Muscle layer of colon (tissue), 2 donors: ENCODE measurements around the gene GLOD4.
"Not testable (repeated sequence)": the region's sequence is repeated elsewhere in the genome, so short reads cannot be mapped to it uniquely, and the experiment has no call there.

Experiments used
- H3K27ac ChIP-seq: one replicate; pipeline ENCODE4 v1.7.0; 2013; ENCODE audit warnings: low read depth, mild to moderate bottlenecking, low read length, moderate library complexity
- H3K27me3 ChIP-seq, 2 donors: one replicate each; pipeline ENCODE4 v1.7.0; 2013; ENCODE audit warnings: low read length in 2 of 2, mild to moderate bottlenecking in 2 of 2; ENCODE audit not compliant: insufficient read depth in 2 of 2, control insufficient read depth in 1 of 2
- H3K36me3 ChIP-seq: one replicate; pipeline ENCODE4 v1.7.0; 2013; ENCODE audit warnings: mild to moderate bottlenecking, low read length; ENCODE audit not compliant: insufficient read depth
- H3K4me1 ChIP-seq: one replicate; pipeline ENCODE4 v1.7.0; 2013; ENCODE audit warnings: mild to moderate bottlenecking, low read length; ENCODE audit not compliant: insufficient read depth
- H3K4me3 ChIP-seq, 2 donors: one replicate each; pipeline ENCODE4 v1.7.0; 2013; ENCODE audit warnings: low read length in 2 of 2, low read depth in 1 of 2, mild to moderate bottlenecking in 1 of 2, moderate library complexity in 1 of 2
- H3K9ac ChIP-seq: one replicate; pipeline ENCODE4 v1.7.0; 2013; ENCODE audit warnings: low read length
- H3K9me3 ChIP-seq: one replicate; pipeline ENCODE4 v1.7.0; 2013; ENCODE audit warnings: mild to moderate bottlenecking, low read length
- donor health status: abdominal sarcoma.
- donor health status: Adenocarcinoma of cecum.

The GLOD4 gene

DNA sequence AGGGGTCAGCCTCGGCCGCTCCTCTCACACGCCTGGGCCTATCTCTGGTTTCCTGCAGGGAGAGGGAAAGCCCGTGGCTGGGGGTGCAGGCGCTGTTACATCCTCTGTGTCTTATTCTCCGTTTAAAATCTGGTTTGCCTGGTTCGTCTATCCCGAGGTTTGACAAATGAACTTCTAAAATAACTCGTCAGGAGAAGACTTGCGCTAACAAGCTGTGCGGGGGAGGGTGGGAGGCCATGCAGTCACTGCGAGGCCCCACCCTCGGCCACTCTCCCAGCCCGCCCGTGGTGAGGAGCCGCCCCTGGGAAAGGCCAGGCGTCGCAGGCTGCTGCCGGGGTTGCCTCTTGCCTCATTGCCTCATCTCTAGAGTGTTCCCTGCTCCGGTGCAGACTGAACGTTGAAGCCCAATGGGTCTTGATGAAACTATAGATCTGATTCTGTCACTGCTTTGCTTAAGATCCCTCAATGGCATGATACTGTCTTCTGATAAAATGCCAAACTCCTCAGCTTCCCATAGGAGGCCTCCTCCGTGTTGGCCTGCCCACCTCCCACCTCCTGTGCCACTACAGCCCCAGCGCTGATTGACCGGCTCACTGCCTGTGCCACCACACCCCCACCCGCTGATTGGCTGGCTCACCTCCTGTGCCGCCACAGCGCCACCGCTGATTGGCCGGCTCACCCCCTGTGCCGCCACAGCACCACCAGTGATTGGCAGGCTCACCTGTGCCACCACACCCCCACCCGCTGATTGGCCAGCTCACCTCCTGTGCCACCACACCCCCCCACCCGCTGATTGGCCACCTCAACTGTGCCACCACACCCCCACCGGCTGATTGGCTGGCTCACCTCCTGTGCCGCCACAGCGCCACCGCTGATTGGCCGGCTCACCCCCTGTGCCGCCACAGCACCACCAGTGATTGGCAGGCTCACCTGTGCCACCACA lies 8.1 kb upstream of the GLOD4 start:
- H3K9me3 ChIP-seq, H3K27ac ChIP-seq, H3K27me3 ChIP-seq, H3K9ac ChIP-seq, H3K4me3 ChIP-seq: not testable (repeated sequence)
- Histone ChIP-seq H3K36me3 (peaks cover 32% of the 10 kb centered on the region), H3K4me1 (peaks cover 16% of the 10 kb centered on the region)

GRCh38 chr17:789160-789840 lies 7.2 kb upstream of the GLOD4 start:
- no peak overlapping the region for H3K9ac ChIP-seq
- H3K36me3 ChIP-seq = peaks cover 32% of the 10 kb centered on the region
- H3K4me1 ChIP-seq = peaks cover 8% of the 10 kb centered on the region
- no peaks in the 10 kb centered on the region for H3K9me3 ChIP-seq
- H3K4me3 ChIP-seq = no peak overlapping the region
- H3K27me3 ChIP-seq = no peaks in the 10 kb centered on the region
- no peak overlapping the region for H3K27ac ChIP-seq

DNA sequence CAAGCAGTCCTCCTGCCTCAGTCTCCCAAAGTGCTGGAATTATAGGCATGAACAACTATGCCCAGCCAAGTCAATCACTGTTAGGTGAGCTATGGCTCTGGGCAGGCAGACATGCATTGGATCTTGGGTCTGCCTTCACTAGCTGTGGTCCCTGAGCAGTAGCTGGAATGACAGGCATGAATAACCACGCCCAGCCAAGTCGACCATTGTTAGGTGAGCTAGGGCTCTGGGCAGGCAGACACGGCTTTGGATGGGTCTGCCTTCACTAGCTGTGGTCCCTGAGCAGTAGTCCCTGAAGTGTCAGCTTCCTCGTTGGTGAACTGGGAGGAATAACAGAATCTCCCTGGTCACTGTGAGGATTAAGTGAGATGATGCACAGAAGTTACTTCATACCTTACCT lies 6.5 kb upstream of the GLOD4 start:
- no peak overlapping the region for H3K4me3 ChIP-seq
- H3K27ac ChIP-seq = no peak overlapping the region
- peaks cover 36% of the 10 kb centered on the region for H3K36me3 ChIP-seq
- no peaks in the 10 kb centered on the region for H3K27me3 ChIP-seq
- H3K9ac ChIP-seq = no peak overlapping the region
- peaks cover 10% of the 10 kb centered on the region for H3K4me1 ChIP-seq
- H3K9me3 ChIP-seq = no peaks in the 10 kb centered on the region

- Histone ChIP-seq H3K36me3 (peaks cover 36% of the 10 kb centered on the region), H3K27ac (no peak overlapping the region), H3K9me3 (no peaks in the 10 kb centered on the region), H3K4me3 (no peak overlapping the region), H3K4me1 (peaks cover 15% of the 10 kb centered on the region), H3K9ac (no peak overlapping the region), H3K27me3 (no peaks in the 10 kb centered on the region)
Measured at GRCh38 chr17:787641-788221, 5.7 kb upstream of the GLOD4 start.

- not testable (repeated sequence) for H3K27ac ChIP-seq, H3K4me3 ChIP-seq, H3K9me3 ChIP-seq, H3K9ac ChIP-seq, H3K27me3 ChIP-seq
- peaks cover 23% of the 10 kb centered on the region for H3K4me1 ChIP-seq
- H3K36me3 ChIP-seq = peaks cover 21% of the 10 kb centered on the region
Measured at GRCh38 chr17:785901-786300, 3.8 kb upstream of the GLOD4 start.

GRCh38 chr17:784143-784542 lies 2.1 kb upstream of the GLOD4 start:
- Histone ChIP-seq H3K9me3 (no peaks in the 10 kb centered on the region), H3K36me3 (peaks cover 16% of the 10 kb centered on the region), H3K9ac (no peak overlapping the region), H3K4me3 (no peak overlapping the region), H3K27ac (no peak overlapping the region), H3K4me1 (peaks cover 23% of the 10 kb centered on the region), H3K27me3 (no peaks in the 10 kb centered on the region)

GRCh38 chr17:778096-778495 lies 4.0 kb downstream of the GLOD4 start:
- H3K9me3 ChIP-seq = no peaks in the 10 kb centered on the region
- H3K36me3 ChIP-seq = peaks cover 46% of the 10 kb centered on the region
- no peak overlapping the region for H3K4me3 ChIP-seq
- no peaks in the 10 kb centered on the region for H3K27me3 ChIP-seq
- H3K9ac ChIP-seq = no peak overlapping the region
- peaks cover 12% of the 10 kb centered on the region for H3K4me1 ChIP-seq
- no peak overlapping the region for H3K27ac ChIP-seq

- no peak overlapping the region for H3K9ac ChIP-seq
- no peak overlapping the region for H3K4me3 ChIP-seq
- no peak overlapping the region for H3K27ac ChIP-seq
- H3K27me3 ChIP-seq = no peaks in the 10 kb centered on the region
- no peaks in the 10 kb centered on the region for H3K4me1 ChIP-seq
- H3K9me3 ChIP-seq = no peaks in the 10 kb centered on the region
- H3K36me3 ChIP-seq = peaks cover 68% of the 10 kb centered on the region
Measured at GRCh38 chr17:774313-774584, 7.8 kb downstream of the GLOD4 start.

GRCh38 chr17:773467-774312 lies 8.4 kb downstream of the GLOD4 start:
- Histone ChIP-seq H3K27me3 (no peaks in the 10 kb centered on the region), H3K36me3 (peaks cover 74% of the 10 kb centered on the region), H3K4me3 (no peak overlapping the region), H3K9me3 (no peaks in the 10 kb centered on the region), H3K9ac (no peak overlapping the region), H3K4me1 (no peaks in the 10 kb centered on the region), H3K27ac (no peak overlapping the region)

DNA sequence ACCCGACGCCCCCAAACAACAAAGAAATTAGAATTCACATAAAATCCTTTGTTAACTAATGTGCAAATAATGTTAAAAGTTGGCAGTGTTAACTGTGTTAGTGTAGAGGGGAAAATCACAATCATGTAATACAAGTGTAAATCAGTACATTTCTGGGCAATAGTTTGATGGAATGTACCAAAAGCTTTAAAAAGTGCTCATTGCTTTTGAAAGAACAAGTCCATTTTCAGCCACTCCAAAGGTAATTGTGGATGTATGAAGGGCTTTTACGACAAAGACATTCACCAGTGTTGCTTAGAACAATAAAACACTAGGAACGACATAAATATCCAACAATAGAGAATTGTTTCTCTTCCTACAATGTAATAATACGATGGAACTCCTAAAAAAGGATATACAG lies 9.1 kb downstream of the GLOD4 start:
- H3K9ac ChIP-seq = no peak overlapping the region
- peaks cover 71% of the 10 kb centered on the region for H3K36me3 ChIP-seq
- H3K9me3 ChIP-seq = no peaks in the 10 kb centered on the region
- no peak overlapping the region for H3K27ac ChIP-seq
- H3K27me3 ChIP-seq = no peaks in the 10 kb centered on the region
- H3K4me1 ChIP-seq = no peaks in the 10 kb centered on the region
- no peak overlapping the region for H3K4me3 ChIP-seq

- Histone ChIP-seq H3K36me3 (peaks cover 45% of the 10 kb centered on the region), H3K9ac (no peak overlapping the region), H3K27me3 (no peaks in the 10 kb centered on the region), H3K4me3 (no peak overlapping the region), H3K9me3 (no peaks in the 10 kb centered on the region), H3K27ac (no peak overlapping the region), H3K4me1 (no peaks in the 10 kb centered on the region)
Measured at GRCh38 chr17:767076-767475, 15.0 kb downstream of the GLOD4 start.
